Measurements from ENCODE around the gene SCAF8.

The SCAF8 gene

GRCh38 chr6:154852687-154853086 is 119.5 kb downstream of the SCAF8 start:
- no peaks in the 10 kb centered on the region for H3K27me3 ChIP-seq (replicated peaks; ENCODE audit: insufficient read depth, low read length)
- H3F3A ChIP-seq (ENCODE audit: insufficient read depth, low read length) = no peaks in the 10 kb centered on the region
- no peaks in the 10 kb centered on the region for H3K4me1 ChIP-seq (ENCODE audit: low read length)
- H3K9ac ChIP-seq (ENCODE audit: low read length) = no peak overlapping the region
- H3K9me3 ChIP-seq (replicated peaks; ENCODE audit: insufficient read depth, low read length) = no peaks in the 10 kb centered on the region
- no peaks in the 10 kb centered on the region for H4K20me1 ChIP-seq (ENCODE audit: insufficient read depth, low read length)
- H3K9me2 ChIP-seq (replicated peaks; ENCODE audit: insufficient read depth, low read length) = no peaks in the 10 kb centered on the region
- no peak overlapping the region for H3K4me2 ChIP-seq (ENCODE audit: low read depth, low read length)
- no peaks in the 10 kb centered on the region for H3K36me3 ChIP-seq (replicated peaks; ENCODE audit: insufficient read depth, low read length)
- no peak overlapping the region for H2AFZ ChIP-seq (ENCODE audit: low read length)
- TF ChIP-seq EZH2phosphoT487 (IDR thresholded peaks at IDR 0.05; ENCODE audit: low read length) (no peak), CTCF (IDR thresholded peaks at IDR 0.05; ENCODE audit: low read length) (no peak), EZH2 (optimal IDR thresholded peaks at IDR 0.05; ENCODE audit: low read depth, low read length) (no peak)
- H3K4me3 ChIP-seq (ENCODE audit: low read length) = no peak overlapping the region
- H3K79me2 ChIP-seq (ENCODE audit: low read length) = no peaks in the 10 kb centered on the region
- DNase-seq = no peak
- H3K27ac ChIP-seq (ENCODE audit: low read length) = no peak overlapping the region

GRCh38 chr6:154857529-154857928 is 124.3 kb downstream of the SCAF8 start:
- Histone ChIP-seq H3F3A (ENCODE audit: insufficient read depth, low read length) (no peaks in the 10 kb centered on the region), H3K27me3 (replicated peaks; ENCODE audit: insufficient read depth, low read length) (no peaks in the 10 kb centered on the region), H3K9me2 (replicated peaks; ENCODE audit: insufficient read depth, low read length) (no peaks in the 10 kb centered on the region), H3K9me3 (replicated peaks; ENCODE audit: insufficient read depth, low read length) (no peaks in the 10 kb centered on the region), H3K79me2 (ENCODE audit: low read length) (no peaks in the 10 kb centered on the region), H3K4me1 (ENCODE audit: low read length) (no peaks in the 10 kb centered on the region), H3K4me2 (ENCODE audit: low read depth, low read length) (no peak overlapping the region), H3K36me3 (replicated peaks; ENCODE audit: insufficient read depth, low read length) (no peaks in the 10 kb centered on the region), H4K20me1 (ENCODE audit: insufficient read depth, low read length) (no peaks in the 10 kb centered on the region), H3K9ac (ENCODE audit: low read length) (no peak overlapping the region), H2AFZ (ENCODE audit: low read length) (no peak overlapping the region), H3K4me3 (ENCODE audit: low read length) (no peak overlapping the region), H3K27ac (ENCODE audit: low read length) (no peak overlapping the region)
- TF ChIP-seq EZH2phosphoT487 (IDR thresholded peaks at IDR 0.05; ENCODE audit: low read length) = no peak
- TF ChIP-seq EZH2 (optimal IDR thresholded peaks at IDR 0.05; ENCODE audit: low read depth, low read length) = no peak
- TF ChIP-seq CTCF (IDR thresholded peaks at IDR 0.05; ENCODE audit: low read length) = no peak
- DNase-seq = no peak

GRCh38 chr6:154861825-154862224 is 128.6 kb downstream of the SCAF8 start:
- Histone ChIP-seq H3K27me3 (replicated peaks; ENCODE audit: insufficient read depth, low read length) (no peaks in the 10 kb centered on the region), H3K9ac (ENCODE audit: low read length) (no peak overlapping the region), H3K4me2 (ENCODE audit: low read depth, low read length) (no peak overlapping the region), H3K36me3 (replicated peaks; ENCODE audit: insufficient read depth, low read length) (no peaks in the 10 kb centered on the region), H3K9me2 (replicated peaks; ENCODE audit: insufficient read depth, low read length) (no peaks in the 10 kb centered on the region), H3K4me1 (ENCODE audit: low read length) (no peaks in the 10 kb centered on the region), H3K27ac (ENCODE audit: low read length) (no peak overlapping the region), H3K9me3 (replicated peaks; ENCODE audit: insufficient read depth, low read length) (no peaks in the 10 kb centered on the region), H3K4me3 (ENCODE audit: low read length) (no peak overlapping the region), H3F3A (ENCODE audit: insufficient read depth, low read length) (no peaks in the 10 kb centered on the region), H3K79me2 (ENCODE audit: low read length) (no peaks in the 10 kb centered on the region), H4K20me1 (ENCODE audit: insufficient read depth, low read length) (no peaks in the 10 kb centered on the region), H2AFZ (ENCODE audit: low read length) (no peak overlapping the region)
- no peak for TF ChIP-seq EZH2phosphoT487 (IDR thresholded peaks at IDR 0.05; ENCODE audit: low read length)
- no peak for TF ChIP-seq CTCF (IDR thresholded peaks at IDR 0.05; ENCODE audit: low read length)
- no peak for TF ChIP-seq EZH2 (optimal IDR thresholded peaks at IDR 0.05; ENCODE audit: low read depth, low read length)
- no peak for DNase-seq

Data from MM.1S (cell line).